Prostate gland (tissue), 2 donors: ENCODE results near the gene ACE2.

Source experiments
- CTCF ChIP-seq, 4 experiments: fragments of 200-600 bp in 2 of 4; fragments of 450-650 bp in 2 of 4; sonication (generic) in 2 of 4; IDR thresholded peaks; 1 replicate in 3 of 4; 2 replicates in 1 of 4; pipeline ENCODE4 v1.5.1; 2016 to 2019; ENCODE audit warnings: antibody characterized with exemption in 4 of 4, mild to moderate bottlenecking in 2 of 4, moderate library complexity in 2 of 4
- POLR2A ChIP-seq: fragments of 450-650 bp; IDR thresholded peaks from one replicate; pipeline ENCODE4 v1.6.1; 2016; ENCODE audit warnings: antibody characterized with exemption, mild to moderate bottlenecking

- TF ChIP-seq CTCF (IDR thresholded peaks at IDR 0.05), result no peak
- no peak for TF ChIP-seq POLR2A
Measured at GRCh38 chrX:15524417-15524816, 76.3 kb downstream of the ACE2 start.
